GM23248 (cell line): ENCODE results near the gene INPP5A.

Experiments used
- EZH2 ChIP-seq: fragments of 200-600 bp; sonication (generic); IDR thresholded peaks from 2 replicates; pipeline ENCODE4 v1.6.1; 2018; ENCODE audit warnings: antibody characterized with exemption, mild to moderate bottlenecking; ENCODE audit not compliant: insufficient read depth, poor library complexity, severe bottlenecking
- EZH2phosphoT487 ChIP-seq: fragments of 200-600 bp; sonication (generic); IDR thresholded peaks from 2 replicates; pipeline ENCODE4 v1.6.1; 2018; ENCODE audit warnings: antibody characterized with exemption, moderate library complexity, mild to moderate bottlenecking, low read depth; ENCODE audit not compliant: insufficient read depth

GRCh38 chr10:132735923-132736391 is 198.4 kb downstream of the INPP5A start:
- TF ChIP-seq EZH2phosphoT487, result no peak
- no peak for TF ChIP-seq EZH2
